Thoracic aorta (tissue), 2 donors: ENCODE measurements around the gene TRAF2. TPM values are rescaled to one million over a fixed set of nuclear protein-coding genes. Genes with fewer than 3 reads are reported as not detected.

Experiments used
- ATAC-seq: fragments of 150-250 bp; one replicate; pipeline ENCODE4 v1.8.0; 2017; ENCODE audit warnings: low read depth; ENCODE audit not compliant: insufficient number of reproducible peaks, low FRiP score
- DNase-seq: peaks from one replicate; pipeline ENCODE4 v3.0.0-alpha.2; 2020; ENCODE audit warnings: low spot score
- H3K27ac ChIP-seq, 2 donors: fragments of 200-600 bp; sonication (generic); 1 replicate in 1 of 2; 2 replicates in 1 of 2; pipeline ENCODE4 v1.5.1; 2016; ENCODE audit warnings: mild to moderate bottlenecking in 2 of 2, moderate library complexity in 2 of 2
- H3K27me3 ChIP-seq: fragments of 200-600 bp; sonication (generic); replicated peaks from 2 replicates; pipeline ENCODE4 v1.6.0; 2016; ENCODE audit warnings: mild to moderate bottlenecking; ENCODE audit not compliant: insufficient read depth
- H3K36me3 ChIP-seq: fragments of 200-600 bp; sonication (generic); one replicate; pipeline ENCODE4 v1.5.1; 2016
- H3K4me1 ChIP-seq, 2 donors: fragments of 200-600 bp; sonication (generic); 1 replicate in 1 of 2; 2 replicates in 1 of 2; pipeline versions ENCODE4 v1.5.1 to v1.6.0; 2016; ENCODE audit warnings: low read depth in 2 of 2, mild to moderate bottlenecking in 1 of 2; ENCODE audit not compliant: control insufficient read depth in 1 of 2
- H3K4me3 ChIP-seq: fragments of 200-600 bp; sonication (generic); 2 replicates; pipeline ENCODE4 v1.5.1; 2016; ENCODE audit warnings: mild to moderate bottlenecking
- H3K9me3 ChIP-seq: fragments of 200-600 bp; sonication (generic); 2 replicates; pipeline ENCODE4 v1.5.1; 2016
- CTCF ChIP-seq: fragments of 200-600 bp; sonication (generic); IDR thresholded peaks from one replicate; pipeline ENCODE4 v1.5.1; 2019; ENCODE audit warnings: antibody characterized with exemption
- total RNA-seq, 2 donors: library from RNA; depleted of rRNA; stranded (reverse); fragments of >200 nt; gene quantifications; one replicate each; pipeline versions ENCODE4 v1.1.0 to v1.2.3, GENCODE V29; 2016

TRAF2 gene
- total RNA-seq, 2 donors from 2014 or later = 11.6 to 12.9 TPM

- H3K27ac ChIP-seq = no peak overlapping the region
- no peak for DNase-seq
- no peak overlapping the region for H3K4me3 ChIP-seq
- no peaks in the 10 kb centered on the region for H3K27me3 ChIP-seq
- peaks cover 0 to 7% of the 10 kb centered on the region in 2 donors for H3K4me1 ChIP-seq
- no peaks in the 10 kb centered on the region for H3K9me3 ChIP-seq
- TF ChIP-seq CTCF = no peak
- ATAC-seq = no peak
- H3K36me3 ChIP-seq = no peaks in the 10 kb centered on the region
Observed at GRCh38 chr9:136969150-136969549, 82.8 kb downstream of the TRAF2 start.

GRCh38 chr9:136969774-136970173, 83.5 kb downstream of the TRAF2 start:
- TF ChIP-seq CTCF = no peak
- Histone ChIP-seq H3K36me3 (no peaks in the 10 kb centered on the region), H3K27ac (no peak overlapping the region), H3K4me3 (no peak overlapping the region), H3K27me3 (no peaks in the 10 kb centered on the region), H3K9me3 (no peaks in the 10 kb centered on the region), H3K4me1 (peaks cover 0 to 7% of the 10 kb centered on the region in 2 donors)
- DNase-seq (no peak), ATAC-seq (no peak)

- DNase-seq = no peak
- TF ChIP-seq CTCF = no peak
- no peaks in the 10 kb centered on the region for H3K9me3 ChIP-seq
- no peaks in the 10 kb centered on the region for H3K36me3 ChIP-seq
- no peak for ATAC-seq
- H3K27me3 ChIP-seq = no peaks in the 10 kb centered on the region
- H3K4me1 ChIP-seq = peaks cover 0 to 7% of the 10 kb centered on the region in 2 donors
- H3K27ac ChIP-seq = no peak overlapping the region
- no peak overlapping the region for H3K4me3 ChIP-seq
Observed at GRCh38 chr9:136970361-136970760, 84.0 kb downstream of the TRAF2 start.

GRCh38 chr9:136971746-136972145, 85.4 kb downstream of the TRAF2 start:
- Histone ChIP-seq H3K36me3 (no peaks in the 10 kb centered on the region), H3K27ac (no peak overlapping the region), H3K4me3 (no peak overlapping the region), H3K9me3 (no peaks in the 10 kb centered on the region), H3K27me3 (no peaks in the 10 kb centered on the region), H3K4me1 (no peaks in the 10 kb centered on the region)
- no peak for TF ChIP-seq CTCF
- DNase-seq (no peak), ATAC-seq (no peak)

GRCh38 chr9:136972335-136972734, 86.0 kb downstream of the TRAF2 start:
- H3K4me1 ChIP-seq = peaks cover 0 to under 1% of the 10 kb centered on the region in 2 donors
- H3K9me3 ChIP-seq = no peaks in the 10 kb centered on the region
- H3K27ac ChIP-seq = no peak overlapping the region
- no peaks in the 10 kb centered on the region for H3K27me3 ChIP-seq
- TF ChIP-seq CTCF = no peak
- H3K36me3 ChIP-seq = no peaks in the 10 kb centered on the region
- DNase-seq = no peak
- ATAC-seq = no peak
- H3K4me3 ChIP-seq = no peak overlapping the region
